Measurements from ENCODE around the gene RFX1. TPM values are rescaled to one million over a fixed set of nuclear protein-coding genes. Genes with fewer than 3 reads are reported as not detected.

The RFX1 gene
- total RNA-seq, 1 experiment from 2014 or later, result 20.4 TPM

- H3K4me1 Mint-ChIP-seq, result peaks cover 5% of the 10 kb centered on the region
- CTCF ChIA-PET, result interaction anchor here (0.6 to 3.4 kb wide), 10 partner anchors 9 to 89 kb away, joined by 3 to 33 read pairs (median 4); partner anchors contain the start of gene IL27RA
- H3K4me3 Mint-ChIP-seq, result no peak overlapping the region
- no peaks in the 10 kb centered on the region for H3K27me3 Mint-ChIP-seq (ENCODE audit: low read depth)
- POLR2A ChIA-PET, result no interaction called here
- DNase-seq (ENCODE audit: low spot score) (no peak), ATAC-seq (no peak)
- H3K36me3 Mint-ChIP-seq, result no peaks in the 10 kb centered on the region
- TF ChIP-seq NR2C2 (CRISPR knock-in tag; IDR thresholded peaks at IDR 0.05) (no peak), JUN (CRISPR knock-in tag; IDR thresholded peaks at IDR 0.05) (no peak), ETV6 (CRISPR knock-in tag; IDR thresholded peaks at IDR 0.05) (no peak), ATF3 (CRISPR knock-in tag; conservative IDR thresholded peaks at IDR 0.05) (no peak), NFYB (CRISPR knock-in tag; conservative IDR thresholded peaks at IDR 0.05; ENCODE audit: low read depth) (no peak), FOXP1 (CRISPR knock-in tag; IDR thresholded peaks at IDR 0.05; ENCODE audit: borderline replicate concordance) (no peak), TCF7 (CRISPR knock-in tag; IDR thresholded peaks at IDR 0.05; ENCODE audit: low read depth) (no peak), RORB (CRISPR knock-in tag; IDR thresholded peaks at IDR 0.05) (no peak), ZNF138 (CRISPR knock-in tag; conservative IDR thresholded peaks at IDR 0.05) (no peak), ZNF423 (CRISPR knock-in tag; IDR thresholded peaks at IDR 0.05) (no peak), SMAD3 (CRISPR knock-in tag; IDR thresholded peaks at IDR 0.05; ENCODE audit: borderline replicate concordance) (no peak), HMGA2 (CRISPR knock-in tag; IDR thresholded peaks at IDR 0.05) (no peak), CBFB (CRISPR knock-in tag; IDR thresholded peaks at IDR 0.05; ENCODE audit: low read depth) (no peak), NR3C1 (CRISPR knock-in tag; conservative IDR thresholded peaks at IDR 0.05; ENCODE audit: low read depth) (no peak), GABPB1 (CRISPR knock-in tag; IDR thresholded peaks at IDR 0.05) (no peak)
- TF ChIP-seq, protein P1, sequence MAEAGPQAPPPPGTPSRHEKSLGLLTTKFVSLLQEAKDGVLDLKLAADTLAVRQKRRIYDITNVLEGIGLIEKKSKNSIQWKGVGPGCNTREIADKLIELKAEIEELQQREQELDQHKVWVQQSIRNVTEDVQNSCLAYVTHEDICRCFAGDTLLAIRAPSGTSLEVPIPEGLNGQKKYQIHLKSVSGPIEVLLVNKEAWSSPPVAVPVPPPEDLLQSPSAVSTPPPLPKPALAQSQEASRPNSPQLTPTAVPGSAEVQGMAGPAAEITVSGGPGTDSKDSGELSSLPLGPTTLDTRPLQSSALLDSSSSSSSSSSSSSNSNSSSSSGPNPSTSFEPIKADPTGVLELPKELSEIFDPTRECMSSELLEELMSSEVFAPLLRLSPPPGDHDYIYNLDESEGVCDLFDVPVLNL (CRISPR knock-in tag; IDR thresholded peaks at IDR 0.05; ENCODE audit: borderline replicate concordance, low read depth), result no peak
- TF ChIP-seq, protein P2, sequence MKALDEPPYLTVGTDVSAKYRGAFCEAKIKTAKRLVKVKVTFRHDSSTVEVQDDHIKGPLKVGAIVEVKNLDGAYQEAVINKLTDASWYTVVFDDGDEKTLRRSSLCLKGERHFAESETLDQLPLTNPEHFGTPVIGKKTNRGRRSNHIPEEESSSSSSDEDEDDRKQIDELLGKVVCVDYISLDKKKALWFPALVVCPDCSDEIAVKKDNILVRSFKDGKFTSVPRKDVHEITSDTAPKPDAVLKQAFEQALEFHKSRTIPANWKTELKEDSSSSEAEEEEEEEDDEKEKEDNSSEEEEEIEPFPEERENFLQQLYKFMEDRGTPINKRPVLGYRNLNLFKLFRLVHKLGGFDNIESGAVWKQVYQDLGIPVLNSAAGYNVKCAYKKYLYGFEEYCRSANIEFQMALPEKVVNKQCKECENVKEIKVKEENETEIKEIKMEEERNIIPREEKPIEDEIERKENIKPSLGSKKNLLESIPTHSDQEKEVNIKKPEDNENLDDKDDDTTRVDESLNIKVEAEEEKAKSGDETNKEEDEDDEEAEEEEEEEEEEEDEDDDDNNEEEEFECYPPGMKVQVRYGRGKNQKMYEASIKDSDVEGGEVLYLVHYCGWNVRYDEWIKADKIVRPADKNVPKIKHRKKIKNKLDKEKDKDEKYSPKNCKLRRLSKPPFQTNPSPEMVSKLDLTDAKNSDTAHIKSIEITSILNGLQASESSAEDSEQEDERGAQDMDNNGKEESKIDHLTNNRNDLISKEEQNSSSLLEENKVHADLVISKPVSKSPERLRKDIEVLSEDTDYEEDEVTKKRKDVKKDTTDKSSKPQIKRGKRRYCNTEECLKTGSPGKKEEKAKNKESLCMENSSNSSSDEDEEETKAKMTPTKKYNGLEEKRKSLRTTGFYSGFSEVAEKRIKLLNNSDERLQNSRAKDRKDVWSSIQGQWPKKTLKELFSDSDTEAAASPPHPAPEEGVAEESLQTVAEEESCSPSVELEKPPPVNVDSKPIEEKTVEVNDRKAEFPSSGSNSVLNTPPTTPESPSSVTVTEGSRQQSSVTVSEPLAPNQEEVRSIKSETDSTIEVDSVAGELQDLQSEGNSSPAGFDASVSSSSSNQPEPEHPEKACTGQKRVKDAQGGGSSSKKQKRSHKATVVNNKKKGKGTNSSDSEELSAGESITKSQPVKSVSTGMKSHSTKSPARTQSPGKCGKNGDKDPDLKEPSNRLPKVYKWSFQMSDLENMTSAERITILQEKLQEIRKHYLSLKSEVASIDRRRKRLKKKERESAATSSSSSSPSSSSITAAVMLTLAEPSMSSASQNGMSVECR (CRISPR knock-in tag; IDR thresholded peaks at IDR 0.05; ENCODE audit: borderline replicate concordance), result no peak
- TF ChIP-seq, protein P3, sequence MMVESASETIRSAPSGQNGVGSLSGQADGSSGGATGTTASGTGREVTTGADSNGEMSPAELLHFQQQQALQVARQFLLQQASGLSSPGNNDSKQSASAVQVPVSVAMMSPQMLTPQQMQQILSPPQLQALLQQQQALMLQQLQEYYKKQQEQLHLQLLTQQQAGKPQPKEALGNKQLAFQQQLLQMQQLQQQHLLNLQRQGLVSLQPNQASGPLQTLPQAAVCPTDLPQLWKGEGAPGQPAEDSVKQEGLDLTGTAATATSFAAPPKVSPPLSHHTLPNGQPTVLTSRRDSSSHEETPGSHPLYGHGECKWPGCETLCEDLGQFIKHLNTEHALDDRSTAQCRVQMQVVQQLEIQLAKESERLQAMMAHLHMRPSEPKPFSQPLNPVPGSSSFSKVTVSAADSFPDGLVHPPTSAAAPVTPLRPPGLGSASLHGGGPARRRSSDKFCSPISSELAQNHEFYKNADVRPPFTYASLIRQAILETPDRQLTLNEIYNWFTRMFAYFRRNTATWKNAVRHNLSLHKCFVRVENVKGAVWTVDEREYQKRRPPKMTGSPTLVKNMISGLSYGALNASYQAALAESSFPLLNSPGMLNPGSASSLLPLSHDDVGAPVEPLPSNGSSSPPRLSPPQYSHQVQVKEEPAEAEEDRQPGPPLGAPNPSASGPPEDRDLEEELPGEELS (CRISPR knock-in tag; IDR thresholded peaks at IDR 0.05), result no peak
- no peaks in the 10 kb centered on the region for H3K9me3 Mint-ChIP-seq
- no peak overlapping the region for H3K27ac Mint-ChIP-seq
Observed at GRCh38 chr19:14022469-14022868, 16.3 kb upstream of the RFX1 start.

DNA sequence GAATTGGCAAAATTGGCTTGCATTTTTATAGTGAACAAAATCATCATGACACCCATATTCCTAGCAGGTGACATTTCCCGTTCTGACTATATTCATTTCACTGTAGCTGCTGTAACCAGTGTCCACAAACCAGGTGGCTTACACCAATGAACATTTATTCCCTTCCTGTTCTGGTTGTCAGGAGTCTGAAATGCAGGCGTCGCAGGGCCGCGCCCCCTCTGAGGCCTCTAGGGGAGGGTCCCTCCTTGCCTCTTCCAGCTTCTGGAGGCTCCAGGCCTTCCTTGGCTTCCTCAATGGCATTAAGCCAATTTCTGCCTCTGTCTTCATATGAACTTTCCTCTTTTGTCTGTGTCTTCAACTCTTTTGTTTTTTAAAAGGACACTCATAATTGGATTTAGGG is 15.4 kb upstream of the RFX1 start:
- Mint-ChIP-seq H3K4me3 (no peak overlapping the region), H3K36me3 (no peaks in the 10 kb centered on the region), H3K4me1 (peaks cover 5% of the 10 kb centered on the region), H3K27ac (no peak overlapping the region), H3K27me3 (ENCODE audit: low read depth) (no peaks in the 10 kb centered on the region), H3K9me3 (no peaks in the 10 kb centered on the region)
- DNase-seq (ENCODE audit: low spot score) (peak; percentile 30), ATAC-seq (peak; percentile 56)
- CTCF ChIA-PET, result interaction anchor here (0.7 to 3.4 kb wide), 7 partner anchors 10 to 196 kb away, joined by 3 to 33 read pairs (median 5); partner anchors contain the start of gene IL27RA
- POLR2A ChIA-PET, result no interaction called here
- TF ChIP-seq ATF3 (CRISPR knock-in tag; conservative IDR thresholded peaks at IDR 0.05), result no peak
- TF ChIP-seq, protein P4, sequence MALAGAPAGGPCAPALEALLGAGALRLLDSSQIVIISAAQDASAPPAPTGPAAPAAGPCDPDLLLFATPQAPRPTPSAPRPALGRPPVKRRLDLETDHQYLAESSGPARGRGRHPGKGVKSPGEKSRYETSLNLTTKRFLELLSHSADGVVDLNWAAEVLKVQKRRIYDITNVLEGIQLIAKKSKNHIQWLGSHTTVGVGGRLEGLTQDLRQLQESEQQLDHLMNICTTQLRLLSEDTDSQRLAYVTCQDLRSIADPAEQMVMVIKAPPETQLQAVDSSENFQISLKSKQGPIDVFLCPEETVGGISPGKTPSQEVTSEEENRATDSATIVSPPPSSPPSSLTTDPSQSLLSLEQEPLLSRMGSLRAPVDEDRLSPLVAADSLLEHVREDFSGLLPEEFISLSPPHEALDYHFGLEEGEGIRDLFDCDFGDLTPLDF (CRISPR knock-in tag; IDR thresholded peaks at IDR 0.05), result no peak
- TF ChIP-seq MYBL2 (CRISPR knock-in tag; IDR thresholded peaks at IDR 0.05), result no peak
- TF ChIP-seq, protein P5, sequence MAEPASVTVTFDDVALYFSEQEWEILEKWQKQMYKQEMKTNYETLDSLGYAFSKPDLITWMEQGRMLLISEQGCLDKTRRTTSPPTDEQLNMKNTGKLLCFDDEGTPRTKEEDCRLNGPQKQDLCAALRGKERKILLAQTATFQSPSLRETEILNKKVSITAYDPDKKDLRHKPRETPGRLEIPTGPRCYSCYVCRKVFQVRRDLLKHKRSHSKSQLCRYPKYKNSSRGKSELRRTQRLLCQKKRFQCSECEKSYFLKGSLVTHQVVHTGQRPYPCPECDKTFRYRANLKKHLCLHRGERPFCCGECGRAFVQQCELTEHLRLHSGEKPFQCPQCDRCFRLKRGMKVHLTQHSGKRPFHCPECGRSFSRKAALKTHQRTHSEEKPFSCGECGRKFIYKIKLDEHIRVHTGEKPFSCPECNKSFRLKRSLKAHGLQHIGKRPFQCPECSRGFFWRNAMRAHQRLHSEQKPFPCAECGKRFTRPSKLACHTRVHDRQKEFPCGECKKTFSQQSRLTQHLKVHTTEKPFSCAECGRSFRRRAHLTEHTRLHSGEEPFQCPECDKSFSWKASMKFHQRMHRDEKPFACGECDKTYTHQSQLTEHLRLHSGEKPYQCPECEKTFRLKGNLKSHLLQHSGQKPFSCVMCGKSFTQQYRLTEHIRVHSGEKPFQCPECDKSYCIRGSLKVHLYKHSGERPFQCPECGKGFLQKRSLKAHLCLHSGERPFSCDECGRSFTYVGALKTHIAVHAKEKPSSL (CRISPR knock-in tag; conservative IDR thresholded peaks at IDR 0.05), result no peak
- TF ChIP-seq, protein P6, sequence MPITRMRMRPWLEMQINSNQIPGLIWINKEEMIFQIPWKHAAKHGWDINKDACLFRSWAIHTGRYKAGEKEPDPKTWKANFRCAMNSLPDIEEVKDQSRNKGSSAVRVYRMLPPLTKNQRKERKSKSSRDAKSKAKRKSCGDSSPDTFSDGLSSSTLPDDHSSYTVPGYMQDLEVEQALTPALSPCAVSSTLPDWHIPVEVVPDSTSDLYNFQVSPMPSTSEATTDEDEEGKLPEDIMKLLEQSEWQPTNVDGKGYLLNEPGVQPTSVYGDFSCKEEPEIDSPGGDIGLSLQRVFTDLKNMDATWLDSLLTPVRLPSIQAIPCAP (CRISPR knock-in tag; IDR thresholded peaks at IDR 0.05), result no peak
- TF ChIP-seq ZBTB21 (CRISPR knock-in tag; IDR thresholded peaks at IDR 0.05; ENCODE audit: borderline replicate concordance), result no peak
- no peak for TF ChIP-seq GABPB1 (CRISPR knock-in tag; IDR thresholded peaks at IDR 0.05)
